ENCODE measurements around the gene DAO. TPM values are rescaled to one million over a fixed set of nuclear protein-coding genes. Genes with fewer than 3 reads are reported as not detected.
"Not testable (repeated sequence)": the region's sequence is repeated elsewhere in the genome, so short reads cannot be mapped to it uniquely, and the experiment has no call there.

The DAO gene
- total RNA-seq, 1 donor: not detected

- DNase-seq (ENCODE audit: low read depth): peak; percentile 75
- H3K4me3 ChIP-seq (ENCODE audit: low read depth, low read length): peak overlapping the region; percentile 98
- peak; percentile 9 for TF ChIP-seq CTCF (IDR thresholded peaks at IDR 0.05; ENCODE audit: insufficient read depth, low read depth, low read length)
Observed at GRCh38 chr12:108855284-108856169, 24.4 kb upstream of the DAO start.

- peak overlapping the region; percentile 98 for H3K4me3 ChIP-seq (ENCODE audit: low read depth, low read length)
- no peak for TF ChIP-seq CTCF (IDR thresholded peaks at IDR 0.05; ENCODE audit: insufficient read depth, low read depth, low read length)
Observed at GRCh38 chr12:108856170-108856427, 23.8 kb upstream of the DAO start.

GRCh38 chr12:108856428-108857157 lies 23.3 kb upstream of the DAO start:
- H3K4me3 ChIP-seq (ENCODE audit: low read depth, low read length): peak overlapping the region; percentile 98
- TF ChIP-seq CTCF (IDR thresholded peaks at IDR 0.05; ENCODE audit: insufficient read depth, low read depth, low read length): no peak
- DNase-seq (ENCODE audit: low read depth): peak; percentile 81

More at GRCh38 chr12:108856170-108856427, 23.8 kb upstream of the DAO start:
- DNase-seq (ENCODE audit: low read depth): no peak

GRCh38 chr12:108857158-108857407 lies 22.8 kb upstream of the DAO start:
- DNase-seq (ENCODE audit: low read depth): no peak
- H3K4me3 ChIP-seq (ENCODE audit: low read depth, low read length): peak overlapping the region; percentile 98
- no peak for TF ChIP-seq CTCF (IDR thresholded peaks at IDR 0.05; ENCODE audit: insufficient read depth, low read depth, low read length)

GRCh38 chr12:108858311-108859074 lies 21.4 kb upstream of the DAO start:
- DNase-seq (ENCODE audit: low read depth): peak; percentile 22
- TF ChIP-seq CTCF (IDR thresholded peaks at IDR 0.05; ENCODE audit: insufficient read depth, low read depth, low read length): no peak
- H3K4me3 ChIP-seq (ENCODE audit: low read depth, low read length): peak overlapping the region; percentile 57

- not testable (repeated sequence) for H3K4me3 ChIP-seq (ENCODE audit: low read depth, low read length); DNase-seq (ENCODE audit: low read depth)
Observed at GRCh38 chr12:108859141-108859922, 20.6 kb upstream of the DAO start.

Data from fibroblast of villous mesenchyme (primary cell).